OCI-LY7 (cell line): ENCODE data around the gene DNAH8. TPM values are rescaled to one million over a fixed set of nuclear protein-coding genes. Genes with fewer than 3 reads are reported as not detected.

Source experiments
- BruUV-seq: library from RNA; stranded (reverse); fragments of 400-500 nt; replicated peaks from 2 replicates; lab custom pipeline; 2021; lab: Mats Ljungman, UMichigan
- CTCF ChIA-PET: fragments of 300-600 bp; sonication (Branson Sonifier 250); formaldehyde crosslinking; loops from one replicate; lab custom pipeline; 2022; ENCODE audit warnings: antibody characterized with exemption; ENCODE audit not compliant: unreplicated experiment; lab: Charles Lee
- POLR2A ChIA-PET: fragments of 300-600 bp; sonication (Branson Sonifier 250); formaldehyde crosslinking; loops from one replicate; lab custom pipeline; 2022; ENCODE audit warnings: antibody characterized with exemption; lab: Charles Lee
- DNase-seq: peaks from one replicate; pipeline ENCODE4 v3.0.0-alpha.2; 2015; ENCODE audit warnings: low spot score
- H2AFZ ChIP-seq: fragments of 200-600 bp; sonication (generic), shearing (Covaris generic); 2 replicates; pipeline ENCODE4 v1.6.1; 2014; ENCODE audit warnings: mild to moderate bottlenecking, antibody characterized with exemption, low read length, moderate library complexity
- H3K27ac ChIP-seq: fragments of 200-600 bp; sonication (generic); 2 replicates; pipeline ENCODE4 v1.5.1; 2014; ENCODE audit warnings: mixed run types, low read depth, mild to moderate bottlenecking, moderate library complexity, low read length, inconsistent platforms; ENCODE audit not compliant: poor library complexity, severe bottlenecking
- H3K36me3 ChIP-seq: fragments of 200-600 bp; sonication (generic); 2 replicates; pipeline ENCODE4 v1.6.1; 2014; ENCODE audit warnings: mild to moderate bottlenecking, antibody characterized with exemption, low read length, moderate library complexity, mixed read lengths; ENCODE audit not compliant: insufficient read depth
- H3K4me1 ChIP-seq: fragments of 200-600 bp; sonication (generic); 2 replicates; pipeline ENCODE4 v1.5.1; 2014; ENCODE audit warnings: mild to moderate bottlenecking, low read length; ENCODE audit not compliant: insufficient read depth, poor library complexity, severe bottlenecking
- H3K4me2 ChIP-seq: fragments of 200-600 bp; sonication (generic); 2 replicates; pipeline ENCODE4 v1.6.1; 2014; ENCODE audit warnings: mild to moderate bottlenecking, low read length
- H3K4me3 ChIP-seq: fragments of 200-600 bp; sonication (generic); 2 replicates; pipeline ENCODE4 v1.5.1; 2014; ENCODE audit warnings: mild to moderate bottlenecking, low read depth, low read length; ENCODE audit not compliant: poor library complexity, severe bottlenecking
- H3K79me2 ChIP-seq: fragments of 200-600 bp; sonication (generic); 2 replicates; pipeline ENCODE4 v1.6.1; 2016; ENCODE audit warnings: low read depth, mild to moderate bottlenecking, low read length, moderate library complexity, mixed read lengths; ENCODE audit not compliant: insufficient read depth
- H3K9me2 ChIP-seq: fragments of 200-600 bp; sonication (generic); 2 replicates; pipeline ENCODE4 v1.6.1; 2016; ENCODE audit warnings: mild to moderate bottlenecking, low read length, mixed read lengths; ENCODE audit not compliant: insufficient read depth
- H3K9me3 ChIP-seq: fragments of 200-600 bp; sonication (generic); 2 replicates; pipeline ENCODE4 v1.6.1; 2014; ENCODE audit warnings: mild to moderate bottlenecking, mixed run types, low read length, mixed read lengths
- H4K20me1 ChIP-seq: fragments of 200-600 bp; sonication (generic); 2 replicates; pipeline ENCODE4 v1.6.1; 2014; ENCODE audit warnings: mild to moderate bottlenecking, antibody characterized with exemption, low read length, moderate library complexity, mixed read lengths; ENCODE audit not compliant: insufficient read depth
- EZH2phosphoT487 ChIP-seq: fragments of 200-600 bp; sonication (generic); IDR thresholded peaks from 2 replicates; pipeline ENCODE4 v1.6.1; 2018; ENCODE audit warnings: low read depth, borderline replicate concordance, mild to moderate bottlenecking, mixed run types, antibody characterized with exemption, low read length, moderate library complexity, mixed read lengths
- intact Hi-C: fragments of 100-400 bp; cut with micrococcal nuclease; formaldehyde crosslinking; loops from one replicate; pipeline ENCODE4 v1.10.0; 2022; ENCODE audit not compliant: unreplicated experiment
- total RNA-seq, 2 experiments: library from RNA; depleted of rRNA in 1 of 2; stranded (reverse); fragments of >200 nt in 1 of 2; shearing (Covaris generic) in 1 of 2; gene quantifications; 2 replicates each; pipeline ENCODE4 v1.2.3, GENCODE V29; 2014 to 2022
- TF ChIP-seq, protein P1 (sequence below): fragments of 200-600 bp; sonication (generic); conservative IDR thresholded peaks from 2 replicates; pipeline ENCODE4 v1.5.1; 2014; ENCODE audit warnings: mild to moderate bottlenecking, antibody characterized with exemption, low read length, moderate library complexity, mixed read lengths

The DNAH8 gene
- total RNA-seq, 2 experiments from 2014 or later, result not detected

- Histone ChIP-seq H3K9me3 (no peaks in the 10 kb centered on the region), H3K4me3 (no peak overlapping the region), H4K20me1 (no peaks in the 10 kb centered on the region), H3K79me2 (no peaks in the 10 kb centered on the region), H3K9me2 (no peaks in the 10 kb centered on the region), H3K4me2 (no peak overlapping the region), H3K36me3 (no peaks in the 10 kb centered on the region), H3K4me1 (no peaks in the 10 kb centered on the region), H3K27ac (no peak overlapping the region), H2AFZ (no peak overlapping the region)
- no peak for DNase-seq
- no peak for TF ChIP-seq EZH2phosphoT487
- TF ChIP-seq, protein P1, sequence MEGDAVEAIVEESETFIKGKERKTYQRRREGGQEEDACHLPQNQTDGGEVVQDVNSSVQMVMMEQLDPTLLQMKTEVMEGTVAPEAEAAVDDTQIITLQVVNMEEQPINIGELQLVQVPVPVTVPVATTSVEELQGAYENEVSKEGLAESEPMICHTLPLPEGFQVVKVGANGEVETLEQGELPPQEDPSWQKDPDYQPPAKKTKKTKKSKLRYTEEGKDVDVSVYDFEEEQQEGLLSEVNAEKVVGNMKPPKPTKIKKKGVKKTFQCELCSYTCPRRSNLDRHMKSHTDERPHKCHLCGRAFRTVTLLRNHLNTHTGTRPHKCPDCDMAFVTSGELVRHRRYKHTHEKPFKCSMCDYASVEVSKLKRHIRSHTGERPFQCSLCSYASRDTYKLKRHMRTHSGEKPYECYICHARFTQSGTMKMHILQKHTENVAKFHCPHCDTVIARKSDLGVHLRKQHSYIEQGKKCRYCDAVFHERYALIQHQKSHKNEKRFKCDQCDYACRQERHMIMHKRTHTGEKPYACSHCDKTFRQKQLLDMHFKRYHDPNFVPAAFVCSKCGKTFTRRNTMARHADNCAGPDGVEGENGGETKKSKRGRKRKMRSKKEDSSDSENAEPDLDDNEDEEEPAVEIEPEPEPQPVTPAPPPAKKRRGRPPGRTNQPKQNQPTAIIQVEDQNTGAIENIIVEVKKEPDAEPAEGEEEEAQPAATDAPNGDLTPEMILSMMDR, result no peak
- no TSS peak for BruUV-seq
- intact Hi-C loops, result no loop called here
- ChIA-PET POLR2A (interaction anchor here (1.2 kb wide), 1 partner anchor 23 kb away, joined by 3 read pairs; no protein-coding TSS in a partner anchor), CTCF (no interaction called here)
Observed at GRCh38 chr6:39060467-39061160, 345.5 kb downstream of the DNAH8 start.

GRCh38 chr6:39061182-39061581 is 346.1 kb downstream of the DNAH8 start:
- no peaks in the 10 kb centered on the region for H3K4me1 ChIP-seq
- no peaks in the 10 kb centered on the region for H3K9me2 ChIP-seq
- H3K4me3 ChIP-seq, result no peak overlapping the region
- no peak overlapping the region for H2AFZ ChIP-seq
- TF ChIP-seq, protein P1, result no peak
- no peak for TF ChIP-seq EZH2phosphoT487
- ChIA-PET CTCF (no interaction called here), POLR2A (interaction anchor here (1.2 kb wide), 1 partner anchor 23 kb away, joined by 3 read pairs; no protein-coding TSS in a partner anchor)
- H3K36me3 ChIP-seq, result no peaks in the 10 kb centered on the region
- no TSS peak for BruUV-seq
- H3K9me3 ChIP-seq, result no peaks in the 10 kb centered on the region
- intact Hi-C loops, result no loop called here
- no peak overlapping the region for H3K4me2 ChIP-seq
- no peak overlapping the region for H3K27ac ChIP-seq
- H4K20me1 ChIP-seq, result no peaks in the 10 kb centered on the region
- no peaks in the 10 kb centered on the region for H3K79me2 ChIP-seq
- no peak for DNase-seq

DNA sequence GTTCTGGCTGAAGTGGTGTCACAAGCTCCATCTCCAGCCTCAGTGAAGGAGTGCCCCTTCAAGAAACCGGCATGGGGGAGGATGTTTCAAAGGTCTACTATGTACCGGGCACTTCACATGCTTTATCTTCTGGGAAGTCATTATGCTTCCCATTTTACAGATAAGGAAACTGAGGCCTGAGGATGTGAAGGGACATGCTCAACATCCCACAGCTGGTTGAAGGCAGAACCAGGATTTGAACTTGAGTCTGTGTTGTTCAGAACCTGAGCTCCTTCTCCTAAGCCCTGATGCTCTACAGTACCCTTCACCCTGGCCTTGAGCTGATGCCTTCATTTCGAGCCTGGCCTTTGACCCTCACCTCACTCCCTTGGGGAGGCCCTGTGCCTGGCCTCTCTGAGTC is 346.5 kb downstream of the DNAH8 start:
- ChIA-PET POLR2A (interaction anchor here (1.2 kb wide), 1 partner anchor 22 kb away, joined by 3 read pairs; no protein-coding TSS in a partner anchor), CTCF (no interaction called here)
- Histone ChIP-seq H3K4me1 (no peaks in the 10 kb centered on the region), H3K9me3 (no peaks in the 10 kb centered on the region), H2AFZ (no peak overlapping the region), H3K27ac (no peak overlapping the region), H3K9me2 (no peaks in the 10 kb centered on the region), H3K4me2 (no peak overlapping the region), H3K79me2 (no peaks in the 10 kb centered on the region), H3K4me3 (no peak overlapping the region), H4K20me1 (no peaks in the 10 kb centered on the region), H3K36me3 (no peaks in the 10 kb centered on the region)
- no peak for TF ChIP-seq EZH2phosphoT487
- TF ChIP-seq, protein P1, result no peak
- intact Hi-C loops, result no loop called here
- no peak for DNase-seq
- no TSS peak for BruUV-seq
